HG03558 (cell line): Measurements from ENCODE around the gene SH2D3C.

Source experiments
- ATAC-seq: cut with Tn5 transposase; IDR thresholded peaks from one replicate; pipeline ENCODE4 v1.9.1; 2021; ENCODE audit warnings: moderate number of reproducible peaks; ENCODE audit not compliant: unreplicated experiment; ENCODE audit errors: extremely low read depth

Gene SH2D3C

GRCh38 chr9:127705577-127706379 is 72.7 kb downstream of the SH2D3C start:
- no peak for ATAC-seq

DNA sequence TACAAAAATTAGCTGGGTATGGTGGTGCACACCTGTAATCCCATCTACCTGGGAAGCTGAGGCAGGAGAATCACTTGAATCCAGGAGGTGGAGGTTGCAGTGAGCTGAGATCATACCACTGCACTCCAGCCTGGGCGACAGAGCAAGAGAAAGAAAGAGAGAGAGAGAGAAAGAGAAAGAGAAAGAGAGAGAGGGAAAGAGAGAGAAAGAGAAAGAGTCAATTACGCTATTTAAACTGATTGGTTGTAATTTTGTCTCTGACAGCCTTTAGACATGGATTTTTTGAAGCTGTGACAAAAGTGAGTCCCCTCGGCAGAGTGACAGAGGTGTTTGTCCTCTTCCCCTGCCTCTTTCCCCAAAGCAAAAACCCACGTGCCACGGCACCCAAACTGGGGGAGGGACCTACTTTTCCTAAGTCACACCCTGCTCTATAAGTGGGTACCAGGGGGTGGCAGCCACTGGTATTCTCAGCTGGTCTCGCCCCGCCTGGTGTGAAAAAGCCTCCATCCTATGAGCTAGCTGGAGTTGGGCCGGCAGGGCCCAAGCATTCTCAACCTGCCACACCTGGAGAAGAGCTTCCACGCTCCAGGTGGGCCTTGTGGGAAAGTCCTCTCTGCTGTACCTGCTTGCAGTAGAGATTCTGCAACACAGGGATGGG is 75.0 kb downstream of the SH2D3C start:
- ATAC-seq = no peak

DNA sequence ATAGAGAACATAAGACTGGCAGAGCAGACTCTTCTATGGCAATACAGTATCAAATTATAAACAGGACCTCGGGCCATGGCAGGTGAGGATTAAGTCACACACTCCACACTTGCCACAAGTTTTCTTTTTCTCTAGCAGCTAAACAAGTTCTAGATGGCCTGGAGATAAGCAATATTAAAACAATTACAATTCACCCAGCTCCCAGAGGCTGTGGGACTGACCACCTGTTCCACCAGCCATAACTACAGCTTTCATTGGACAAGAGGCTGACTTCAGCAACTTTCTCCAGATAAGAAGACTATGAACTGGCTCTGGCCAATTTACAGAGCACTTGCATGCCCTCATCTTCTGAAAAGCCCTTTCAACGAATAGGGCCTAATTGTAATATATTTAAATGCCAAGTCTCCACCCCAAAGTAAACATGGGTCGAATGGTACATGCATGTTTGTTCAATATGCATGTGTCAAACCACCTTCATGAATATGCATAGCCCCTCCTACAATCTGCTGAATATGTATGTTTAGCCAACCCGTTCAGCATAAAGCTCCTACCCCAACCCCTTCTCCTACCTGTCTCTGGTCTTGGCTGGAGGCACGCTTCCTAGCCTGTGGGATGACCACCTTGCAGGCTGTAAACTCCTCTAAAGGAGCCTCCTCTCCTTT is 77.7 kb downstream of the SH2D3C start:
- no peak for ATAC-seq

DNA sequence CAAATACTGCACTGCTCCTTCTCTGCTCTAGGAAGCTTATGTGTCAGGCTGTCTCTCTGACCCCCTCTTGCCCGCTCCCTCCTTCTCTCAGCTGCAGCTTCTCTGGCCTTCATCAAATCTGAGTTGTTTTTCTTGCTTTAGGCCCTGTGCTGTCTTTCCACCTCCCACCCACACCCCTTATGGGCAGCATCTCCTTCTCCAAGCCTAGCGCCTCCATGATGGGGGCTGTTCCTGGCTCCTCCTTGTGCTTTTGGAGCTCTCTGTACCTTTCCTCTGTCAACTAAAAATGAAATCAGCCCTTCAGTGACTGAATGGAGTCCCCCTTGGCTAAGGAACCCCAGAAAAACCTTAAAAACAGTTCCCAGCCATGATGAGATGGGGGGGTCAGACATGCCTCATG is 78.3 kb downstream of the SH2D3C start:
- ATAC-seq = no peak

- ATAC-seq = no peak
These were observed 79.3 kb downstream of the SH2D3C start for GRCh38 chr9:127698985-127699670.

DNA sequence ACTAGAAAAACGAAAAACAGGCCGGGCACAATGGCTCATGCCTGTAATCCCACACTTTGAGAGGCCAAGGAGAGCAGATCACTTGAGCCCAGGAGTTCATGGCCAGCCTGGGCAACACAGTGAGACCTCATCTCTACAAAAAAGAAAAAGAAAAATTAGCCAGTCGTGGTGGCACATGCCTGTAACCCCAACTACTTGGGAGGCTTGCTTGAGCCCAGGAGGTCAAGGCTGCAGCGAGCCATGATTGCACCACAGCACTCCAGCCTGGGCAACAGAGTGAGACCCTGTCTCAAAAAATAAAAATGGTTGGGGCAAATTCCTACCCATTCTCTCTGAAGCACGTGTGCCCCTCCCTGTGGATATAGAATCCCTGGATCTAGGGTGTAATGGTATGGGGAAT is 80.1 kb downstream of the SH2D3C start:
- ATAC-seq = no peak

- ATAC-seq = no peak
These were observed 80.9 kb downstream of the SH2D3C start for GRCh38 chr9:127697575-127697974.

DNA sequence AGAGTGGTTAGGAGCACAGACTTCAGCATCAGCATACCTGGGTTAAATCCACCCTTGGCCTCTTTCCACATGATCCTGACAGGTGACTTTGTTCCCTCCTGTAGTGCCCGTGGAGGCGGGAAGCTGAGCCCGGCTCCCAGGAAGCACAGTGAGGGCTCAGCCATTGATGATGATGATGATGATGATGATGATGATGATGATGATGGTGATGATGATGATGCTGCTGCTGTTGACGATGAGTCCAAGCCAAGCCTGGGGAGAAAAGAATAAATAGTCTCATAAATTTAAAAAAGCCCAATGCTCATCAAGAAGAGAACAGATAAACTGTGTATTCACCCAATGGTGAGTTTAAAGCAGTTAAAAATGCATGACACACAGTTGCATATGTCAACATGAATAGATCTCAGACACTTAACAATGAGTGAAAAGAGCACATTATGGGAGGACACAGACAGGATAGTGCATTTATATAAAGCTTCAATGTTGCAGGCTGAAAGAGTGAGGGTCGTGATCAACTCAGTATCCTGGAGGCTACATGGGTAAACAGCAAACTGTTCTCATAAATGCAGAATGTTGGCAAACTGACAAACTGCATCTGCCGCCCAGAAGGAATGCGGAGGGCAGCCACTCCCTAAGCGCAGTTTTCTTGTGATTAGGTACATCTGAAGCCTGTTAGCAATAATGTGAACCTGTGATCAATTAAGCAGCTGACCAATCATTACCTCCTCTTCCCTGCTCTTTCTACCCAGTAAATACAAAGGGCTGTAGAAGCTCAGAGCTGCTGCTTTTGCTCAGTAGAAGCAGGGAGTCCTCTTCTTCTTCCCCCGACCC is 83.4 kb downstream of the SH2D3C start:
- no peak for ATAC-seq

DNA sequence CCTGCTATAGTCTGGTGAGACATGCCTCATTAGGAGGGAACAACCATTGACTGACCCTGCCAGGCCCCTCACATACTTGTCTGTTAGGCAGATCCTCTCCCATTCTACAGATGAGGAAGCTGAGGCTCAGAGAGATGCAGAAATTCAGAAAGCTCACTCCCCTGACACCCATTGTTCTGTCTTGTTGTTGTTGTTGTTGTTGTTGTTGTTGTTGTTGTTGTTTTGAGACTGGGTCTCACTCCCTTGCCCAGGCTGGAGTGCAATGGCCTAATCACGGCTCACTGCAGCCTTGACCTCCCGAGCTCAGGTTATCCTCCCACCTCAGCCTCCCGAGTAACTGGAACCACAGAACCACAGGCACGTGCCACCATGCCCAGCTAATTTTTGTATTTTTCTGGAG is 84.8 kb downstream of the SH2D3C start:
- no peak for ATAC-seq

- no peak for ATAC-seq
These were observed 85.3 kb downstream of the SH2D3C start for GRCh38 chr9:127693143-127693542.

GRCh38 chr9:127692071-127692470 is 86.4 kb downstream of the SH2D3C start:
- ATAC-seq = no peak

- no peak for ATAC-seq
These were observed 87.7 kb downstream of the SH2D3C start for GRCh38 chr9:127690735-127691134.

GRCh38 chr9:127689329-127690000 is 89.0 kb downstream of the SH2D3C start:
- no peak for ATAC-seq
